Muscle of leg (tissue), 16 donors: Measurements from ENCODE around the gene LYST. TPM values are rescaled to one million over a fixed set of nuclear protein-coding genes. Genes with fewer than 3 reads are reported as not detected.
"Not testable (repeated sequence)": the region's sequence is repeated elsewhere in the genome, so short reads cannot be mapped to it uniquely, and the experiment has no call there.

ENCODE experiments used
- DNase-seq: peaks from one replicate; pipeline ENCODE4 v3.0.0; 2013
- H3K27ac ChIP-seq: one replicate; pipeline ENCODE4 v1.5.1; 2013; ENCODE audit warnings: mild to moderate bottlenecking, low read length, control low read depth
- H3K27me3 ChIP-seq: one replicate; pipeline ENCODE4 v1.6.1; 2013; ENCODE audit warnings: low read length; ENCODE audit not compliant: control insufficient read depth, insufficient read depth
- H3K36me3 ChIP-seq: one replicate; pipeline ENCODE4 v1.6.1; 2013; ENCODE audit warnings: low read length; ENCODE audit not compliant: control insufficient read depth, insufficient read depth
- H3K4me1 ChIP-seq: one replicate; pipeline ENCODE4 v1.6.1; 2013; ENCODE audit warnings: low read length; ENCODE audit not compliant: control insufficient read depth, insufficient read depth
- H3K4me3 ChIP-seq: one replicate; pipeline ENCODE4 v1.5.1; 2013; ENCODE audit warnings: low read length, control low read depth
- H3K9me3 ChIP-seq: replicated peaks from 2 replicates; pipeline ENCODE4 v1.6.1; 2013; ENCODE audit warnings: low read depth, low read length; ENCODE audit not compliant: control insufficient read depth
- WGBS: methylation state at CpG from one replicate; pipeline ENCODE4 v1.1.5; 2013; ENCODE audit warnings: missing lambda C conversion rate; ENCODE audit not compliant: insufficient coverage; 5-methylcytosine and 5-hydroxymethylcytosine counted together
- long read RNA-seq, 11 donors: transcript quantifications; one replicate each; lab custom pipeline, GENCODE V29; 2026
- polyA plus RNA-seq, 8 donors: library from polyadenylated mRNA; unstranded; fragments of 120-200 nt; gene quantifications; one replicate each; pipeline versions ENCODE4 v1.2.1 to v1.2.3, GENCODE V29; 2013; ENCODE audit warnings: inconsistent platforms in 1 of 8, low replicate concordance in 1 of 8; ENCODE audit not compliant: insufficient read length in 8 of 8, insufficient read depth in 1 of 8
- total RNA-seq: library from RNA; stranded (reverse); fragments of 120-200 nt; gene quantifications from one replicate; pipeline ENCODE4 v1.2.4, GENCODE V29; 2013

Gene LYST, protein sequence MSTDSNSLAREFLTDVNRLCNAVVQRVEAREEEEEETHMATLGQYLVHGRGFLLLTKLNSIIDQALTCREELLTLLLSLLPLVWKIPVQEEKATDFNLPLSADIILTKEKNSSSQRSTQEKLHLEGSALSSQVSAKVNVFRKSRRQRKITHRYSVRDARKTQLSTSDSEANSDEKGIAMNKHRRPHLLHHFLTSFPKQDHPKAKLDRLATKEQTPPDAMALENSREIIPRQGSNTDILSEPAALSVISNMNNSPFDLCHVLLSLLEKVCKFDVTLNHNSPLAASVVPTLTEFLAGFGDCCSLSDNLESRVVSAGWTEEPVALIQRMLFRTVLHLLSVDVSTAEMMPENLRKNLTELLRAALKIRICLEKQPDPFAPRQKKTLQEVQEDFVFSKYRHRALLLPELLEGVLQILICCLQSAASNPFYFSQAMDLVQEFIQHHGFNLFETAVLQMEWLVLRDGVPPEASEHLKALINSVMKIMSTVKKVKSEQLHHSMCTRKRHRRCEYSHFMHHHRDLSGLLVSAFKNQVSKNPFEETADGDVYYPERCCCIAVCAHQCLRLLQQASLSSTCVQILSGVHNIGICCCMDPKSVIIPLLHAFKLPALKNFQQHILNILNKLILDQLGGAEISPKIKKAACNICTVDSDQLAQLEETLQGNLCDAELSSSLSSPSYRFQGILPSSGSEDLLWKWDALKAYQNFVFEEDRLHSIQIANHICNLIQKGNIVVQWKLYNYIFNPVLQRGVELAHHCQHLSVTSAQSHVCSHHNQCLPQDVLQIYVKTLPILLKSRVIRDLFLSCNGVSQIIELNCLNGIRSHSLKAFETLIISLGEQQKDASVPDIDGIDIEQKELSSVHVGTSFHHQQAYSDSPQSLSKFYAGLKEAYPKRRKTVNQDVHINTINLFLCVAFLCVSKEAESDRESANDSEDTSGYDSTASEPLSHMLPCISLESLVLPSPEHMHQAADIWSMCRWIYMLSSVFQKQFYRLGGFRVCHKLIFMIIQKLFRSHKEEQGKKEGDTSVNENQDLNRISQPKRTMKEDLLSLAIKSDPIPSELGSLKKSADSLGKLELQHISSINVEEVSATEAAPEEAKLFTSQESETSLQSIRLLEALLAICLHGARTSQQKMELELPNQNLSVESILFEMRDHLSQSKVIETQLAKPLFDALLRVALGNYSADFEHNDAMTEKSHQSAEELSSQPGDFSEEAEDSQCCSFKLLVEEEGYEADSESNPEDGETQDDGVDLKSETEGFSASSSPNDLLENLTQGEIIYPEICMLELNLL (N-terminal part only)
- total RNA-seq = 10.2 TPM
- 1 to 10 TPM; 4.2 to 9.2 (median 5.3) TPM for polyA plus RNA-seq
- long read RNA-seq, donor 1 = 0 reads
- long read RNA-seq, donor 2 = 0 reads
- long read RNA-seq, donor 3 = 0 reads
- long read RNA-seq, donor 4, partial matches to known transcripts = 0 of 2 reads
- long read RNA-seq, donor 4, other reads (novel, unspliced or antisense) = 0 of 2 reads
- long read RNA-seq, donor 5 = 0 reads
- long read RNA-seq, donor 6 = 0 reads
- long read RNA-seq, donor 7 = 0 reads
- long read RNA-seq, donor 8 = 0 reads
- long read RNA-seq, donor 9 = 0 reads
- long read RNA-seq, donor 10, partial matches to known transcripts = 0 of 1 reads
- long read RNA-seq, donor 10, other reads (novel, unspliced or antisense) = 0 of 1 reads
- long read RNA-seq, donor 11 = 0 reads

DNA sequence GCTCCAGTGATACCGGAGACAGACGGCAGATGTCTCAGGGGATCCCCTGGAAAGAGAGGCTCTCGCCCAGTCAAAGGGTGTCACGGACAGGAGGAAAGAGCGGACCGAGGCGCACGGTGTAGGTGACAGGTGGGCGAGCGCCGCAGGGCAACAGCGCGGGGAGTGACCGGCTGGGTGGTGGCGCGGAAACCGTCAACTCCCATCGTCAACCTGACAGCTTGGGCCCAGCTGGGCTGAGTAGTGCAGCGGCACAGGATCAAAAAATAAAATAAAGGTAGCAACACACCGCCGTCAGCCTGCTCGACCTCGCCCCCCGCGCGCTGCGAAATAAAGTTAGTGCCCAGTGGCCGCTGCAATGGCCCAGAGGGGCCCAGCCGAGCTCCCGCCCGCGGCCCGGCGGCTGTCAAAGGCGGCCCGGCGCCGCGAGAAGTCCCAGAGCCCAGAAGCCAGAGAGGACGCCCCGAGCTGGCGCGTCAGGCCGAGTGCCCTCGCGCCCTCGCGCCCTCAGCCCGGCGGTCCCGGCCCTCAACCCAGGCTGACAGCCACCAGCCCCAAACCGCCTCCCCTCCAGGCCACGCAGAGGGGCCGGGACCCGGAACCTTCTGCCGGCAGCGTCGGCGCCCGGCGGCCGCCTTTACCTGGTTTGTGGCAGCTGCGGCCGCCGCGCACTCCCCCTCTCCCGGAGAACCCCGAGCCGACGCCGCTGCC lies at the start of gene LYST:
Gene LYST, minus strand, starts transcription at position 702 of the 708 bp plus-strand sequence. CDS start 36,489 bp downstream, outside the sequence.
- DNase-seq = peak; percentile 64
- Histone ChIP-seq H3K4me1 (peaks cover 8% of the 10 kb centered on the region), H3K27ac (peak within 1 kb of the TSS; percentile 85), H3K9me3 (no peaks in the 10 kb centered on the region), H3K27me3 (no peaks in the 10 kb centered on the region), H3K4me3 (peak within 1 kb of the TSS; percentile 73), H3K36me3 (no peaks in the 10 kb centered on the region)
- under 1% methylated on average over 71 of the region's 71 CpGs for WGBS

DNA sequence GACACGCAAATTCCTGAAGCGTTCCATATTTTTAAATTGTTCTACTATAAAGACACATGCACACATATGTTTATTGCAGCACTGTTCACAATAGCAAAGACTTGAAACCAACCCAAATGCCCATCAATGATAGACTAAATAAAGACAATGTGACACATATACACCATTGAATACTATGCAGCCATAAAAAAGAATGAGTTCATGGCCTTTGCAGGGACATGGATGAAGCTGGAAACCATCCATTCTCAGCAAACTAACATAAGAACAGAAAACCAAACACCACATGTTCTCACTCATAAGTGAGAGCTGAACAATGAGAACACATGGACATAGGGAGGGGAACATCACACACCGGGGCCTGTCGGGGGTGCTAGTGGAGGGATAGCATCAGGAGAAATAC lies 48.8 kb upstream of the LYST start:
- WGBS = no CpG with 5 or more reads among the region's 4 CpGs
- not testable (repeated sequence) for DNase-seq, H3K9me3 ChIP-seq, H3K4me3 ChIP-seq, H3K27me3 ChIP-seq, H3K27ac ChIP-seq, H3K36me3 ChIP-seq
- H3K4me1 ChIP-seq = peaks cover 22% of the 10 kb centered on the region

DNA sequence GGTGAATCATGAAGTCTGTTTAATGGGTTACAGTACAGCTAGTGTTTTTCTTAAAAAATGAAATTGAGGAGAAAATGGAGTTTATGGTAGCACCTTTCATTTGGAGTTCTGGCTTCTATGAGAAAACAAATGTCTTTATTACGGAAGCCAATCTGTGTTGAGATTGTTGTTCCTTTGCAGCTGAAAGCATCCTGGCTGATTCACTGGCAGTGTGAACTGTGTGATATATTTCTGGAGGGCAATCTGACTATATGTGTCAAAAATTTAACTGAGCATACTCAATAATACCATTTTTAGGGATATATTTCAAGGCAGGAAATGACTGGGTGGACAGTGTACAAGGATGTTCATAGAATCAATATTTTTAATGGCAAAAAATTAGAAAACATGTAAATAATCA lies 46.6 kb upstream of the LYST start:
- DNase-seq = no peak
- H3K4me1 ChIP-seq = peaks cover 21% of the 10 kb centered on the region
- no peaks in the 10 kb centered on the region for H3K36me3 ChIP-seq
- WGBS = no CpG with 5 or more reads among the region's 1 CpG
- H3K27me3 ChIP-seq = no peaks in the 10 kb centered on the region
- H3K27ac ChIP-seq = no peak overlapping the region
- no peaks in the 10 kb centered on the region for H3K9me3 ChIP-seq
- H3K4me3 ChIP-seq = no peak overlapping the region

DNA sequence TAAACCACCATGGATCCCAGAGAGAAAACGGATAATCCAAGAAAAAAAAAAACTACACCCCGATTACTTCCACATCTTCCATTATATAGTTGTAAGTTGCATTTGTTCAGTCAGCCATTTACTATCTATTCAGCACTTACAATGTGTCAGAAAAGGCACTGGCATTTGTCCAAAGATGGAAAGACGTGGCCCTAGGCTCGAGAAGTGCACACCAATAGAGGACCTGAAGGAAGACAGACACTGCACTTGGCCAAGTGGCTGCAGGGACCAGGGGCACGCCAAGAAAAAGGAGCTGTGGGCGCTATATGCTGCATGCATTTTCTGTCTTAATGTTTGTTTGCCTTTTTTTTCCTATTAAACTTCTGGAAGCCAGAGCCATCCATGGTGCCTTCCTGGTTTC lies 45.2 kb upstream of the LYST start:
- WGBS = 73% methylated on average over 3 of the region's 6 CpGs
- DNase-seq = no peak
- Histone ChIP-seq H3K27me3 (no peaks in the 10 kb centered on the region), H3K36me3 (no peaks in the 10 kb centered on the region), H3K4me3 (no peak overlapping the region), H3K27ac (no peak overlapping the region), H3K4me1 (peaks cover 7% of the 10 kb centered on the region), H3K9me3 (no peaks in the 10 kb centered on the region)

DNA sequence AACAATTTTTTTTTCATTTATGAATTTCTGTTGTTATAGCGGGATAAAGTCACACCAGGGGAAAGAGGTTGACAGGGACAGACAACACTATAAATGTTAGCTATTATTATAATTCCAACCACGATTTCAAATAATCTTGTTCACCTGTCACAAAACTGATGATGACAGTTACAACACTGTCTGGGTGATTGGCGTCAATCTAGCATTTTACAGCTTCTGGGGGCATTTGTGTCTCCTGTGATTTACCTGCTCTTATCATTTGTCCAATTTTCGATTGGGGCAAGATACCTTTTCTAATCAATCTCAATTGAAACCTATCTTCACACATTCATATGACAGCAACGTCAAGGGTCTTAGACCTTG lies 44.6 kb upstream of the LYST start:
- 75% methylated on average over 4 of the region's 5 CpGs for WGBS
- Histone ChIP-seq H3K36me3 (no peaks in the 10 kb centered on the region), H3K9me3 (no peaks in the 10 kb centered on the region), H3K27ac (no peak overlapping the region), H3K27me3 (no peaks in the 10 kb centered on the region), H3K4me1 (peaks cover 7% of the 10 kb centered on the region), H3K4me3 (no peak overlapping the region)
- DNase-seq = no peak

DNA sequence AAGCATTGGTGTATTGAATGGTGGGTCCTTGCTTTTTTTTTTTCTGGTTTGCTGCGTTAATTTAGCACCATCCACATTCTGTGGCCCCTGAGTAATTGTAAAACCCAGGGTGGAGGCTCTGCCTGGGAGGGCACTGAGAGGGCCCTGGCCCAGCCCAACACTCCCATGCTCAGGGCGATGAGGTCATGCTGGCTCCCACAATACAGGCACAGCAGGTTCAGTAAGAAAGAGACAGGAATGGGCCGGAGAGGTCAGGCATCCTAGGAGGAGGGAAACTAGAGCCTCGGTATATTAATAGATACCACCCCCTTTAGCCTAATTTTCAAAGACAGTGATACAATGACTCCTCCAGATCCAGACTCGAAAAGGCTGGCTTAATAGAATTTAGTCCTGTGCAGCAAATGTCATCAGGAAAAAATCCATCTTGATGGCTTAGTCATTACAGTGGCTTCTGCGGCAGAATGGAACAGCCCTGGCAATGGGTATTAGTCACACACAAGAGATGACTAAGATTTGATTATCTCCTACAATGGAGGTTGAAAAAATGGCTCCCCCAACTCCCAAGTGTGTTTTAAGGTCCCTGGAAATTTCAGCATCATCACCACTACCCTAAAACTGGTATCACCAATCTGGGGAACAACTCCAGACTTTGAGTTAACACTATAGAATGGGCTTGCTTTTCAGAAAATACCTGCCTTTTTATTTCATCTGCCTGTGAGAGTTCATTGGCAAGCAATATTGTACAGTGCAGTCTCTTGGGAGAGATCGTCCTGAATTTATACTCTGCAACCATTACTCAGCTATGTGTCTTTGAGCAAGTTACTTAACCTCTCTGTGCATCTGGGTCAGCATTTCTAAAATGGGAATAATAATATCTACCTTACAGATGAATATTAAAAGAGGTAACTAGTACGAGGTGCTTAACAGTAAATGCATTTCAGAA lies 43.9 kb upstream of the LYST start:
- no peaks in the 10 kb centered on the region for H3K27me3 ChIP-seq
- DNase-seq = peak; percentile 45
- 50% methylated on average over 1 of the region's 8 CpGs for WGBS
- peaks cover 7% of the 10 kb centered on the region for H3K4me1 ChIP-seq
- H3K27ac ChIP-seq = peak overlapping the region; percentile 13
- H3K4me3 ChIP-seq = no peak overlapping the region
- H3K9me3 ChIP-seq = no peaks in the 10 kb centered on the region
- no peaks in the 10 kb centered on the region for H3K36me3 ChIP-seq

DNA sequence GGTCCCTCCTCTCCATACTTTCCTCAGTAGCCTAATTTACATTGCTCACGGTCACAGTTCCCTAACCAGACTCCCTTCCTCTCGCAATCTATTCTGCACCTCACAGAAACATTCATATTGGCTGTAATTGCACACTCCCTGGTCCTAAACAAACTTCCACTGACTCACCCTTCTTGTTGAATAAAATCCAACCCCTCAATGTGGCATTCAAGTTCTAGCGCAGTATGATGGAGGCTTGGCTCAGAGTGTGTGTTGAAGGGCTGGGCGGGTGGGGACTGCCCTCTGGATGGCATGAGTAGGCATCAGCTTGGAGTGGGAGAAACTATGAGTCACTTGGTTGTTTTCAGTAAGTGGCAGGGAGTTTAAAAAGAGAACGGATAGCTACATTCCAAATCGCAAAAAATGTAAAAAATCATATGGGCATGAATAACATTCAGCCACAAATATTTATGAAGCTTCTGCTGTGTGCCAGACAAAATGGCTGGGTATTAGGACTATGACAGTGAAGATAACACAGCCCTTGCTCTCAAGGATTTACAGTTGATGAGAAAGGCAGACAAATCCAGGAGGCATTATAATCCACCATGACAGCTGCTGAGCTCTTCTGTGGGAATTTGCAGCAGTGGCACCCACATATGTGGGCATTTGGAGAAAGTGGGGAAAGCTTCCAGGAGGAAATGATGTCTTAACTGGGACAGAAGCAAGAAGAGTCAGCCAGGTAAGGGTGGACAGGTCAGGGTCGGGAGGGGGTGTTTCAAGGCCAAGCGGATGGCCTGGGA lies 42.2 kb upstream of the LYST start:
- peak; percentile 38 for DNase-seq
- 83% methylated on average over 4 of the region's 8 CpGs for WGBS
- Histone ChIP-seq H3K27ac (peak overlapping the region; percentile 55), H3K36me3 (no peaks in the 10 kb centered on the region), H3K9me3 (no peaks in the 10 kb centered on the region), H3K4me3 (no peak overlapping the region), H3K27me3 (no peaks in the 10 kb centered on the region), H3K4me1 (peaks cover 7% of the 10 kb centered on the region)

DNA sequence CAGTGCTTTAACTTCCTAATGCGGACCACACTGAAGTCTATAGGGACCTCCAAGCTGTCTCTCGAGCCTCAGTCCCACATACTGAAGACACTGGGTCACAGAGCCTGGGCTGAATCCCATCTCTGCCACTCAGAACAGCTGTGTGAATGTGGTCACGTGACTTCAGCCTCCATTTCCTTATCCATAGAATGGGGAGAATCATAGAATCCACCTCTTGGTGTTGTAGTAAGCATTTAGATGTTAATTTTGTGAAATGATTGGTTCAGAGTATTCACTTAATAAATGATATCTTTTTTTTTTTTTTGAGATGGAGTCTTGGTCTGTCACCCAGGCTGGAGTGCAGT lies 41.2 kb upstream of the LYST start:
- WGBS = 80% methylated on average over 2 of the region's 3 CpGs
- H3K27me3 ChIP-seq = no peaks in the 10 kb centered on the region
- H3K4me1 ChIP-seq = peaks cover 7% of the 10 kb centered on the region
- H3K36me3 ChIP-seq = no peaks in the 10 kb centered on the region
- no peak overlapping the region for H3K4me3 ChIP-seq
- no peak for DNase-seq
- no peaks in the 10 kb centered on the region for H3K9me3 ChIP-seq
- no peak overlapping the region for H3K27ac ChIP-seq
